Gastrocnemius medialis (tissue), 4 donors: ENCODE results near the gene ARHGAP22.

Source experiments
- POLR2A ChIP-seq, 2 donors: fragments of 450-650 bp; IDR thresholded peaks; one replicate each; pipeline ENCODE4 v1.6.1; 2017; ENCODE audit warnings: antibody characterized with exemption in 2 of 2, mild to moderate bottlenecking in 2 of 2, moderate library complexity in 2 of 2
- TF ChIP-seq, protein P1 (sequence below), 5 experiments: fragments of 450-650 bp in 3 of 5; fragments of 200-600 bp in 2 of 5; sonication (generic) in 2 of 5; IDR thresholded peaks in 4 of 5; conservative IDR thresholded peaks in 1 of 5; 1 replicate in 4 of 5; 2 replicates in 1 of 5; pipeline ENCODE4 v1.5.1; 2016 to 2019; ENCODE audit warnings: antibody characterized with exemption in 5 of 5, mild to moderate bottlenecking in 3 of 5, moderate library complexity in 3 of 5

DNA sequence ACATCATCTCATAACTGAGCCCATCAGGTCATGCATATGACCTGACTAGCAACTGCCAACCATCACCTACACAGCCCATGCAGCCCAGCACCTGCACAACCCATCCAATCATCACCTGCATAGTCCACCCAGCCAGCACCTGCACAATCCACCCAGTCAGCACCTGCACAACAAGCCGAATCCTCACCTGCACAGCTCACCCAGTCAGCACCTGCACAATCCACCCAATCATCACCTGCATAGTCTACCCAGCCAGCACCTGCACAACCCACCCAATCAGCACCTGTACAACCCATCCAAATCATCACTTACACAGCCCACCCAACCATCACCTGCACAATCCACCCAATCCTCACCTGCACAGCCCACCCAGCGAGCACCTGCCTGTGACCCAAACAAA, 46.4 kb upstream of the ARHGAP22 start:
- TF ChIP-seq, protein P1, sequence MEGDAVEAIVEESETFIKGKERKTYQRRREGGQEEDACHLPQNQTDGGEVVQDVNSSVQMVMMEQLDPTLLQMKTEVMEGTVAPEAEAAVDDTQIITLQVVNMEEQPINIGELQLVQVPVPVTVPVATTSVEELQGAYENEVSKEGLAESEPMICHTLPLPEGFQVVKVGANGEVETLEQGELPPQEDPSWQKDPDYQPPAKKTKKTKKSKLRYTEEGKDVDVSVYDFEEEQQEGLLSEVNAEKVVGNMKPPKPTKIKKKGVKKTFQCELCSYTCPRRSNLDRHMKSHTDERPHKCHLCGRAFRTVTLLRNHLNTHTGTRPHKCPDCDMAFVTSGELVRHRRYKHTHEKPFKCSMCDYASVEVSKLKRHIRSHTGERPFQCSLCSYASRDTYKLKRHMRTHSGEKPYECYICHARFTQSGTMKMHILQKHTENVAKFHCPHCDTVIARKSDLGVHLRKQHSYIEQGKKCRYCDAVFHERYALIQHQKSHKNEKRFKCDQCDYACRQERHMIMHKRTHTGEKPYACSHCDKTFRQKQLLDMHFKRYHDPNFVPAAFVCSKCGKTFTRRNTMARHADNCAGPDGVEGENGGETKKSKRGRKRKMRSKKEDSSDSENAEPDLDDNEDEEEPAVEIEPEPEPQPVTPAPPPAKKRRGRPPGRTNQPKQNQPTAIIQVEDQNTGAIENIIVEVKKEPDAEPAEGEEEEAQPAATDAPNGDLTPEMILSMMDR (IDR thresholded peaks at IDR 0.05 in 4 of 5, conservative IDR thresholded peaks at IDR 0.05 in 1 of 5), result no peak
- no peak for TF ChIP-seq POLR2A (IDR thresholded peaks at IDR 0.05)
